GM10248 (cell line): ENCODE data around the gene IL23R.

Experiments used
- CTCF ChIA-PET: fragments of 300-600 bp; sonication (Branson Sonifier 250); formaldehyde crosslinking; extraction: SDS; loops from one replicate; lab custom pipeline; 2021; ENCODE audit warnings: antibody characterized with exemption; lab: Yijun Ruan, JAX
- POLR2A ChIA-PET: fragments of 350-650 bp; sonication (Branson Sonifier 250); formaldehyde crosslinking; extraction: SDS; loops from one replicate; lab custom pipeline; 2020; ENCODE audit warnings: antibody characterized with exemption; lab: Yijun Ruan, JAX
- DNase-seq: peaks from one replicate; pipeline ENCODE4 v3.0.0; 2012; ENCODE audit errors: extremely low spot score
- TF ChIP-seq, protein P1 (sequence below): IDR thresholded peaks from 2 replicates; pipeline ENCODE4 v1.5.1; 2012; ENCODE audit warnings: mild to moderate bottlenecking, low read depth; ENCODE audit errors: extremely low read depth, missing control alignments, control extremely low read depth

IL23R gene

DNA sequence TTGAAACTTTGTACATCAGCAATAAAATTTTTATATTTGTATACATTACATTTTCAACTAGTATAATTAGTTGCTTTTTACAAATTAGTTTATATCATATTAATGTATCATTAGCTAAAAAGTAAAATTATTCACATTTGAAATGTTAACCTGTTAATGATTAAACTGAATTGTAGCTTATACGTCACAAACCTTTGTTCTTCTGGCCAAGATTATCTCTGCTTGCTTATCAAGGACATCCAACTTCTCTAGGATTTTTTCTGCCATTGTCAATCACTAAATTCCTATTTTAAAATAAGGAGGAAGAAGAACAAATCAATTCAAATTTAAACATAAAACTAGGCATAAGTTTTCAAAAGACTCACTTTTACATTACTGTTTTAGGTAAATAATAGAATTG is 39.3 kb upstream of the IL23R start:
- TF ChIP-seq, protein P1, sequence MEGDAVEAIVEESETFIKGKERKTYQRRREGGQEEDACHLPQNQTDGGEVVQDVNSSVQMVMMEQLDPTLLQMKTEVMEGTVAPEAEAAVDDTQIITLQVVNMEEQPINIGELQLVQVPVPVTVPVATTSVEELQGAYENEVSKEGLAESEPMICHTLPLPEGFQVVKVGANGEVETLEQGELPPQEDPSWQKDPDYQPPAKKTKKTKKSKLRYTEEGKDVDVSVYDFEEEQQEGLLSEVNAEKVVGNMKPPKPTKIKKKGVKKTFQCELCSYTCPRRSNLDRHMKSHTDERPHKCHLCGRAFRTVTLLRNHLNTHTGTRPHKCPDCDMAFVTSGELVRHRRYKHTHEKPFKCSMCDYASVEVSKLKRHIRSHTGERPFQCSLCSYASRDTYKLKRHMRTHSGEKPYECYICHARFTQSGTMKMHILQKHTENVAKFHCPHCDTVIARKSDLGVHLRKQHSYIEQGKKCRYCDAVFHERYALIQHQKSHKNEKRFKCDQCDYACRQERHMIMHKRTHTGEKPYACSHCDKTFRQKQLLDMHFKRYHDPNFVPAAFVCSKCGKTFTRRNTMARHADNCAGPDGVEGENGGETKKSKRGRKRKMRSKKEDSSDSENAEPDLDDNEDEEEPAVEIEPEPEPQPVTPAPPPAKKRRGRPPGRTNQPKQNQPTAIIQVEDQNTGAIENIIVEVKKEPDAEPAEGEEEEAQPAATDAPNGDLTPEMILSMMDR = no peak
- ChIA-PET POLR2A (no interaction called here), CTCF (interaction anchor here (0.9 to 5.3 kb wide), 9 partner anchors 10 to 362 kb away, joined by 3 to 16 read pairs (median 4); no protein-coding TSS in a partner anchor)
- DNase-seq = no peak

- TF ChIP-seq, protein P1 = no peak
- POLR2A ChIA-PET = no interaction called here
- no peak for DNase-seq
- CTCF ChIA-PET = interaction anchor here (1.1 to 1.6 kb wide), 2 partner anchors 81 to 367 kb away, joined by 3 to 4 read pairs; no protein-coding TSS in a partner anchor
Observed at GRCh38 chr1:67130673-67131072, 35.6 kb upstream of the IL23R start.

DNA sequence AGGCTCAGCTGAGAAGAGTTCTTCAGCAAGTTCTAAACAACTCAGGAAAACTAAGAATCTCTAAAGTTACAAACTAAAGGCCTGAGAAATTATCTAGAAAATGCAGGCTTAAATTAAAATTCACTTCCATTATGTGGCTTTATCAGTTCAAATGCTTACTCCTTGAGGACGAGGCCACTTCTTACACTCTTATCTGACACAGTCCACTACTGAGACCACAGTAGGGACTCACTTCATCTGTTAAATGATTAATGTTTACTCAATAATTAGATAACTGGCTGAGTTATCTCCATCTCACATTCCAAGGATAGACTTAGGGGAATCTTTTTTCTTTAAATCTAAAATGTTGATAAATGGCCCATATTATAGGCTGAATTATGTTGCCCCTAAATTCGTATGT is 33.1 kb upstream of the IL23R start:
- TF ChIP-seq, protein P1 = no peak
- POLR2A ChIA-PET = no interaction called here
- CTCF ChIA-PET = interaction anchor here (1.3 kb wide), 1 partner anchor 13 kb away, joined by 4 read pairs; no protein-coding TSS in a partner anchor
- no peak for DNase-seq

GRCh38 chr1:67134695-67135094 is 31.6 kb upstream of the IL23R start, which contains the start of gene C1orf141:
C1orf141 (minus strand) TSS chr1:67134970; CDS start chr1:67127240, 7,730 bp downstream.
- CTCF ChIA-PET = interaction anchor here (1.8 kb wide), 1 partner anchor 9 kb away, joined by 7 read pairs; no protein-coding TSS in a partner anchor
- no peak for DNase-seq
- TF ChIP-seq, protein P1 = no peak
- POLR2A ChIA-PET = no interaction called here

- TF ChIP-seq, protein P1 = no peak
- DNase-seq = no peak
- CTCF ChIA-PET = interaction anchor here (1.1 to 3.1 kb wide), 3 partner anchors 9 to 14 kb away, joined by 5 to 16 read pairs (median 7); no protein-coding TSS in a partner anchor
- POLR2A ChIA-PET = no interaction called here
Observed at GRCh38 chr1:67135354-67135753, 30.9 kb upstream of the IL23R start.

- ChIA-PET CTCF (interaction anchor here (1.1 to 3.1 kb wide), 6 partner anchors 11 to 148 kb away, joined by 3 to 17 read pairs (median 4); no protein-coding TSS in a partner anchor), POLR2A (no interaction called here)
- TF ChIP-seq, protein P1 = no peak
- DNase-seq = no peak
Observed at GRCh38 chr1:67137307-67137753, 28.9 kb upstream of the IL23R start.
